Heart left ventricle (tissue), 16 donors: ENCODE data around the gene KANSL1. TPM values are rescaled to one million over a fixed set of nuclear protein-coding genes. Genes with fewer than 3 reads are reported as not detected.

Source experiments
- ATAC-seq, 4 donors: fragments of 200-7000 bp; cut with Tn5 transposase; one replicate each; pipeline ENCODE4 v1.9.1; 2020 to 2022; ENCODE audit warnings: moderate library complexity in 4 of 4, mild to moderate bottlenecking in 3 of 4, moderate number of reproducible peaks in 1 of 4
- DNase-seq, 5 donors: peaks; one replicate each; pipeline ENCODE4 v3.0.0-alpha.2; 2020
- H3K27ac ChIP-seq, 12 donors: fragments of 200-600 bp; sonication (generic) in 4 of 12; one replicate each; pipeline versions ENCODE4 v1.5.0 to v1.8.0; 2016 to 2022; ENCODE audit warnings: mild to moderate bottlenecking in 2 of 12
- H3K27me3 ChIP-seq, 9 donors: fragments of 200-600 bp; sonication (generic) in 2 of 9; one replicate each; pipeline versions ENCODE4 v1.5.1 to v1.8.0; 2016 to 2022; ENCODE audit warnings: mild to moderate bottlenecking in 3 of 9
- H3K36me3 ChIP-seq, 9 donors: fragments of 200-600 bp; sonication (generic) in 2 of 9; one replicate each; pipeline versions ENCODE4 v1.5.0 to v1.8.0; 2018 to 2022; ENCODE audit warnings: mild to moderate bottlenecking in 2 of 9
- H3K4me1 ChIP-seq, 12 donors: fragments of 200-600 bp; sonication (generic) in 4 of 12; one replicate each; pipeline versions ENCODE4 v1.5.0 to v1.8.0; 2016 to 2022; ENCODE audit warnings: mild to moderate bottlenecking in 3 of 12
- H3K4me3 ChIP-seq, 12 donors: fragments of 200-600 bp; sonication (generic) in 4 of 12; one replicate each; pipeline versions ENCODE4 v1.5.0 to v1.8.0; 2017 to 2022; ENCODE audit warnings: mild to moderate bottlenecking in 9 of 12, moderate library complexity in 4 of 12
- H3K9me3 ChIP-seq, 12 donors: fragments of 200-600 bp; sonication (generic) in 4 of 12; one replicate each; pipeline versions ENCODE4 v1.5.0 to v1.8.0; 2016 to 2022; ENCODE audit warnings: mild to moderate bottlenecking in 1 of 12
- CTCF ChIP-seq, 12 donors: fragments of 200-600 bp; sonication (generic) in 4 of 12; IDR thresholded peaks; one replicate each; pipeline versions ENCODE4 v1.5.0 to v1.8.0; 2018 to 2022; ENCODE audit warnings: antibody characterized with exemption in 12 of 12, mild to moderate bottlenecking in 5 of 12
- POLR2A ChIP-seq, 2 donors: fragments of 450-650 bp; IDR thresholded peaks; one replicate each; pipeline ENCODE4 v1.6.1; 2017; ENCODE audit warnings: antibody characterized with exemption in 2 of 2, mild to moderate bottlenecking in 2 of 2, moderate library complexity in 2 of 2
- WGBS, 4 donors: extraction: QIAGEN DNeasy Blood & Tissue Kit in 2 of 4; methylation state at CpG; one replicate each; pipeline versions ENCODE4 v1.1.5 to v1.1.7; 2013 to 2018; 5-methylcytosine and 5-hydroxymethylcytosine counted together
- intact Hi-C, 10 donors: fragments of 100-400 bp; cut with DNase I; formaldehyde crosslinking; loops; one replicate each; pipeline versions ENCODE4 v1.11.1 to v1.14.2; 2022
- polyA plus RNA-seq, 2 donors: library from polyadenylated mRNA; stranded (reverse); fragments of 200-250 nt; gene quantifications; one replicate each; pipeline ENCODE4 v1.2.3, GENCODE V29; 2013
- total RNA-seq, 9 donors: library from RNA; depleted of rRNA in 2 of 9; stranded (reverse); fragments of >200 nt in 2 of 9; fragmentation: NEBNext Ultra II Directional in 3 of 9; extraction: Animal tissue kit (Norgen Biotek cat#: 25700) in 3 of 9; gene quantifications; one replicate each; pipeline versions ENCODE4 v1.1.0 to v1.2.4, GENCODE V29; 2016 to 2023
- donor health status: ischemic (EF 13 %, LVEDD 7.1; RV severe dilation, severe dysfunction).
- donor health status: healthy with polysubstance abuse.
- donor health status: DM: no; HTN: yes; CAD: no.
- donor health status: DM: no; HTN: no; CAD: no.
- donor health status: ischemic (EF 25% LVEDD 6.9; RV normal size, moderate dysfunction).
- donor health status: ischemic (EF 25% LVEDD 5.7; RV mildly dilated, moderate dysfunction).
- donor health status: healthy.
- donor health status: DM: yes; HTN: yes; CAD: no.
- donor health status: ischemic (EF 35%, LVEDD 5.7; RV mildly dilated, moderate dysfunction).
- donor health status: nonischemic (EF 11% LVEDD 7.7; RV severe dilation, severe dysfunction).
- donor health status: DM: yes; HTN: yes; CAD: no.
- donor health status: PGD.
- donor health status: ischemic (EF 29% LVEDD 5.4; RV normal size, mild dysfunction).
- donor health status: nonischemic (EF 23%, LVEDD 6.1; RV moderate dilation, normal function).

The KANSL1 gene
- total and polyA plus RNA-seq, 11 donors = 13.7 to 57.2 (median 28.9) TPM

GRCh38 chr17:46147296-46147695, 45.9 kb downstream of the KANSL1 start:
- Histone ChIP-seq H3K36me3 (no peaks in the 10 kb centered on the region), H3K9me3 (no peaks in the 10 kb centered on the region), H3K27ac (no peak overlapping the region), H3K27me3 (no peaks in the 10 kb centered on the region), H3K4me1 (peaks cover 7 to 78% (median 66%) of the 10 kb centered on the region in 12 donors), H3K4me3 (no peak overlapping the region)
- TF ChIP-seq POLR2A (IDR thresholded peaks at IDR 0.05) = no peak
- 87 to 93% (median 90%) methylated on average over 4 of the region's 4 CpGs for WGBS, 4 donors
- intact Hi-C loops = no loop called here
- no peak for DNase-seq
- ATAC-seq = no peak

DNA sequence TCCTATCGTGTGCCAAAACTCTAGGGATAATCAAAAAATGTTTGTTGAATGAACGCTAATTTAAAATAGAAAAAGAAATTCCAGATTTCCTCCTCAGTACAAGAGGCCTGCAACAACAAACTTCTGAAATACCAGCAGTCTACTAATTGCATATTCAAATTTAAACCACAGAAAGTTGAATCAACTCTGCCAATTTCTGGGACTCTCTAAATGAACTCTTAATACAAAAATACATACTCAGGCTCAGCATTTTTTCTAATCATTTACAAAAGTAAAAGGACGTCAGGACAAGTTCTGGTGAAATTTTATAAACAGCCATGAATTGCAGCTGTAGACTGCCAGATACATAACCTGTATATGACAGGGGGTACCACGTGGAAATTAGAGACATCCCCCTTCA, 49.0 kb downstream of the KANSL1 start:
- Histone ChIP-seq H3K9me3 (no peaks in the 10 kb centered on the region), H3K36me3 (no peaks in the 10 kb centered on the region), H3K27ac (no peak overlapping the region), H3K4me3 (no peak overlapping the region), H3K4me1 (peaks cover 0 to 78% (median 70%) of the 10 kb centered on the region in 12 donors), H3K27me3 (no peaks in the 10 kb centered on the region)
- ATAC-seq (no peak), DNase-seq (no peak)
- TF ChIP-seq CTCF (IDR thresholded peaks at IDR 0.05) = no peak
- no peak for TF ChIP-seq POLR2A (IDR thresholded peaks at IDR 0.05)
- 43 to 55% (median 53%) methylated on average over 4 of the region's 4 CpGs for WGBS, 4 donors
- intact Hi-C loops = no loop called here

DNA sequence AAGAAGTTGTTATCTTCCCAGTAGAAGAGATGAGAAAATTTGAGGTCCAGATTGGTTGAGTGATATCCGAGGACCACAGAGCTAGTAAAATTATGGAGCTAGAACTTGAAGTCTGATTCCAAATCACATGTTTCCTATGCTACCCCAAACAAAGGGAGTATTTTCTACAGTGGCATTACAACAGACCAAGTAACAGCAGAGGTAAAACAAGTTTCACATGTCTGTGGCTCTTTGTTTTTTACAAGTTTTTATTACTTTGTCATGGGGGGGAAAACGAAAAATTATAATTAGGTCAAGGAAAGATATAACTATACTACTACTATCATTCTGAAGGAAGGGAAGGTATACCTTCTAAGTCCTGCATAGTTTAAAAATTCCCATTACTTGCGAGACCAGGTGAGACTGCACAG, 49.4 kb downstream of the KANSL1 start:
- no peak for TF ChIP-seq CTCF (IDR thresholded peaks at IDR 0.05)
- Histone ChIP-seq H3K9me3 (no peaks in the 10 kb centered on the region), H3K27me3 (no peaks in the 10 kb centered on the region), H3K36me3 (no peaks in the 10 kb centered on the region), H3K4me3 (no peak overlapping the region), H3K4me1 (peaks cover under 1 to 82% (median 73%) of the 10 kb centered on the region in 12 donors), H3K27ac (no peak overlapping the region)
- WGBS, 4 donors = 63 to 76% (median 70%) methylated on average over 3 of the region's 3 CpGs
- intact Hi-C loops = no loop called here
- DNase-seq = no peak
- no peak for ATAC-seq

DNA sequence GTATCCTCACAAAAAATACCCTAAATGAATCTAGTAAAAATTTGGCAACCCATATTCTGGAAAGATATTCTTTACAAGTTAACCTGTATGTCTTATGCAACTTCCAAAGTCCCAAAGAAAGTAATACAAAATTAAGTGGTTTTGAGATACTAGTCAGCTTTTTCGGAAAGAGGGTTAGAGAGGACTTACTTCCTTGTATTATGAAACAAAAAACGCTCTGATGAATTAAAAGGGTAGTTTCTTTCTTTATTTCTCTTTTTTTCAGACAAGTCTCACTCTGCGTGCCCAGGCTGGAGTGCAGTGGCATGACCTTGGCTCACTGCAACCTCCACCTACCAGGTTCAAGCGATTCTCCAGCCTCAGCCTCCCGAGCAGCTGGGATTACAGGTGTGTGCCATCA, 51.6 kb downstream of the KANSL1 start:
- no peaks in the 10 kb centered on the region for H3K36me3 ChIP-seq
- peaks cover 3 to 94% (median 81%) of the 10 kb centered on the region in 12 donors for H3K4me1 ChIP-seq
- 80 to 89% (median 84%) methylated on average over 5 of the region's 5 CpGs for WGBS, 4 donors
- no peak for TF ChIP-seq POLR2A (IDR thresholded peaks at IDR 0.05)
- no peak for TF ChIP-seq CTCF (IDR thresholded peaks at IDR 0.05)
- H3K27ac ChIP-seq = peak overlapping the region in 1 of 12 donors; percentile 53
- H3K9me3 ChIP-seq = no peaks in the 10 kb centered on the region
- ATAC-seq (no peak), DNase-seq (no peak)
- no peak overlapping the region for H3K4me3 ChIP-seq
- intact Hi-C loops = loop anchor here in 1 of 10 donors (2.0 kb wide), 1 partner anchor 13 kb away; no protein-coding TSS in a partner anchor
- H3K27me3 ChIP-seq = no peaks in the 10 kb centered on the region

DNA sequence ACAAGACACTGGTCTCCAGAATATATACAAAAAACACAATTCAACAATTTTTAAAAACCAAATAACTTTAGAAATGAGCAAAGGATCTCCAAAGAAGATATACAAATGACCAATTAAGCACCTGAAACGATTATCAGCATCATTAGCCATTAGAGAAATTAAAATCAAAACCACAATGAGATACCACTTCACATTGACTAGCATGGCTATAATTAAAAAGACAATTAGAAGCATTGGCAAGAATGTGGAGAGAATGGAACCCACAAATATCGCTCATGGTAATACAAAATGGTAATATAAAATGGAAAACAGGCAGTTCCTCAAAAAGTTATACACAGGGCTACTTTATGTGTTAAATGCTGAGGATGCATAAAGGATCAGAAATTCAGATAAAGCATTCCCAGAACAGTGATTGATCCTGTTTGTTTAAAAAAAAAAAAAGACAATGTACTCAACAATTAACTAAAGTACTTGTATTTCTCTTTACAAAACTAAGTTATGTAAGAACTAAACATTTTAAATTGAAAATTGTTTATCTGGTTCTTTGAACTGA, 52.5 kb downstream of the KANSL1 start:
- Histone ChIP-seq H3K9me3 (no peaks in the 10 kb centered on the region), H3K27me3 (no peaks in the 10 kb centered on the region), H3K27ac (peak overlapping the region in 1 of 12 donors; percentile 53), H3K36me3 (no peaks in the 10 kb centered on the region), H3K4me1 (peaks cover 3 to 96% (median 84%) of the 10 kb centered on the region in 12 donors), H3K4me3 (no peak overlapping the region)
- intact Hi-C loops = loop anchor here in 1 of 10 donors (2.0 kb wide), 1 partner anchor 14 kb away; no protein-coding TSS in a partner anchor
- TF ChIP-seq CTCF (IDR thresholded peaks at IDR 0.05) (no peak), POLR2A (IDR thresholded peaks at IDR 0.05) (no peak)
- ATAC-seq = no peak
- DNase-seq = no peak
- 92 to 97% (median 96%) methylated on average over 2 of the region's 2 CpGs for WGBS, 4 donors
